SHP77 treated with DMSO at 0.1 percent for 48 hours (cell line): ENCODE measurements around the gene RAPGEF2.

Experiments
- DNase-seq: peaks from one replicate; lab custom pipeline; 2025; lab: John Stamatoyannopoulos, UW

RAPGEF2 gene

DNA sequence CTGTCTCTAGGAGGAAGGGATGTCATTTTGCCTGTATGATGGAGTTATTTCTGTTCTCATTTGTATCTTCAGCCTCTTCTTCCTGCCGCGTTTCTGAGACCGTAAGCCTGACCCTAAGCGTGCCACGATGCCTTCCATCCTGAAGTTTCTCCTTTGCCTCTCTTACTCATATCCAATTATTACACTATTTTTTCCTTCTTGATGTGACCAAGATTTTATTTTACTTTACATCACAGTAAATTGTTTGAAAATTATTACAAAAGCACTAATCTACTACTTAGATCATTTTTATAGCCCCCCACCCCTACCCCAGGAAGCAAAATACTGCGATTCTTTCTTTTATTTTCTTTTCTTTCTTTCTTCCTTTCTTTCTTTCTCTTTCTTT lies 95.0 kb downstream of the RAPGEF2 start:
- no peak for DNase-seq

DNA sequence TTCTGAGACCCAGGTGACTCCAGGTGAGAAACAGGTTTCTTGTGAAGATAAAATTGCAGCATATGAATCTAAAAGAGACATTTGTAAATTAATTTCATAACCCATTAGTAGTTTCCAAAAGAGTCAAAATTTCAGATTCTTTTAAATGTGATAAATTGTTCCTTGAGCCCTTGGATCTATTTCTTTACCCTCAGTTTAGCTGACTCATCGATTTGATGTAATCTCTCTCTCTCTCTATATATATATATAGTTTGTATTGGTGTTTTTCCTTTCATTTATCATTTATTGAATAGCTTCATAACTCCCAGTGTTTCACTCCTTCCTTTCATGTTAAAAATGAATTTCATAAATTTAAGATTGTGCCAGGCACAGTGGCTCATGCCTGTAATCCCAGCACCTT lies 96.9 kb downstream of the RAPGEF2 start:
- no peak for DNase-seq

DNA sequence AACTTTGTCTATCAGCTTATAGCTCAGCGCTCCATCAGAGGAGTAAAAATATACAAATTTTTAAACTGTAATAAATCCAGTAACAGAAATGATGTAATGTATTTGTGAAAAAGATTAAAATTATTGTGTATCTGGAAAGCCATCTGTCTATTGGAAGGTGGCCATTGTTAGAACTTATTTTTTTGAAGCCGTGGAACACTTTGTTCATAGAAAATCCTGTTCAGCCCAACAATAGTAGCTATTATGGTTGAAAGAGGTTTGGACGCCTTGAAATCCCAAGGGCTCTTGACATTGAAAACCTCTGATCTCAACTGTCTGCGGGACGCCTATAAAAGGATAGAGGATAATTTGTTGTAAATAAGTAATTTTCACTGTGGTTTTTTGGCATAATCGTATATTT lies 98.3 kb downstream of the RAPGEF2 start:
- DNase-seq = no peak

DNA sequence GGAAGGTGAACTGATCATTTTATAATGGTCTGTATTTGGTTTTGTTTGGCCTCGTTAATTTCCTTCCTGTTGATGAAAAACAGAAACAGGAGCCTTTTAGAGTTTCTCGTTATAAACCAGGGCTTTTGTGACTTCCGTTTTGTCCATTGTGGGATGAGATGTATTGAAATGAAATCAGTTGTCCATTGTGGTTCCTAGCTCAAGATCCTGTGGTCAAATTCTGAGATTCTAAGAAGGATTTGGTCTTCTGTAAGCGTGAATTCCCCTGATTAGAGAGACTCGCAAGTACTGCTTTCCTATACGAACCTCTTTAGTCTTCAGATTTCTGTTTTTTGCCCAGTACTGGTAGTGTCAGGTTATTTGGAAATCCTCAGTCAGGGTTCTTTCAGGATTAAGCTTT lies 101.7 kb downstream of the RAPGEF2 start:
- DNase-seq = no peak

DNA sequence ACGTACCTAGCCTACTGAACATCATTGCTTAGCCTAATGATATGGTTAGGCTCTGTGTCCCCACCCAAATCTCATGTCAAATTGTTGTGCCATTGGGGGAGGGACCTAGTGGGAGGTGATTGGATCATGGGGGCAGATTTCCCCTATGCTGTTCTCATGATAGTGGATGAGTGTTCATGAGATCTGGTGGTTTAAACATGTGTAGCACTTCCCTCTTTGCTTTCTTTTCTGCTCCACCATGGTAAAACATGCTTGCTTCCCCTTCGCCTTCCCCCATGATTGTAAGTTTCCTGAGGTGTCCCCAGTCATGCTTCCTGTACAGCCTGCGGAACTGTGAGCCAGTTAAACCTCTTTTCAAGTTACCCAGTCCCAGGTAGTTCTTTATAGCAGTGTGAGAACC lies 102.6 kb downstream of the RAPGEF2 start:
- no peak for DNase-seq

DNA sequence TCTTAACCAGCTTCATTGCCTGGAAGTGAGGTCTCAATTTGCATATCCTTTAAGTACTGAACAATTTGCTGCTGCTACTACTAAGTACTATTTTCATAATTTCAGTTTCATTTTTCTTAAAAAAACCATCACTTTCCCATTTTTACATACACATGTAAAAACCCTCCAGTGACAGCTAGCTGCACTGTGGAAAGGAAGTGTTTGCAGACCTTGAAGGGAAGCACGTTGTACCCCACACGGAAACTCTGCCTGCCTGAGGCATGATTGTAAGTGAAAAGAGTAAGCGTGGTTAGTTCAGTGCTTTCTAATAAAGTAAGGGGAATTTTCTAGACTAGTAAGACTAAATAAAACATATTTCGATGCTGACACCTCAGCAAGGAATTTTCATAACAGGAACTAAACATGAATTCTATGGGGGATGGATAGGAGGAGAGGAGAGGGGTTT lies 103.6 kb downstream of the RAPGEF2 start:
- DNase-seq = no peak

DNA sequence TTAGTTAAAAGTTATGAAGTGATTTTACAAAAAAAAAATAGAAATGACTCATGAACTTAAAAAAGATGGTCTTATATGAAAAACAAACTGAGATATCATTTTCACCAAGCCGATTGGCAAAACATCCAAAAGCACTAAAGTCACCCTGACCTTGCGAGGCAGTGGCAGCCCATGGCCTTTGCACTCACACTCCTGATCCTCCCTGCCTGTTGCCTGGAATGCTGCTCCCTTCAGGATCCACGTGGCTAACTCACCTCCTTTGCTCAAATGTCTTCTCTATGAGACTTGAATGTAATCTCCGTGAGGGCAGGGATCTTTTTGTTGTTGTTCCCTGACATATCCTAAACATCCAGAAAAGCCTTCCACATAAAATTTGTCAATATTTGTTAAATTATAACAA lies 106.4 kb downstream of the RAPGEF2 start:
- DNase-seq = no peak

DNA sequence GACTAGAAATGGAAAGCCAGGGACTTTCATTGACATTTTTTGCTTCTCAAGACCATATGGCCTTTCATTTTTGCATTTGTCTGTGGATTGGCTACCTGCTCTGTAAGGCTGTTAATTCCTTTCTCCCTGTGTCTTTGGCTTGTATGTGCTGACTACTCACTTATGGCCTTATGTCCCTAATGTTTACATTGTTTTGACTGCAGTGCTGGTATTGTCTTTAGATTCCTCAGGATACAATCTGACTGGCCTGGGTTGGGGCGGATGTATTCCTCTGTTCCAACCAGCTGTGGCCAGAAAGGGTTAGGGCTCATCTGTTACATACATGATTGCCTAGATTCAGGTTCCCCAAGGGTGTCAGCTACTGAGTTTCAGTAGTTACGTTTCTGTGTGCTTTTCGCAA lies 108.1 kb downstream of the RAPGEF2 start:
- no peak for DNase-seq

DNA sequence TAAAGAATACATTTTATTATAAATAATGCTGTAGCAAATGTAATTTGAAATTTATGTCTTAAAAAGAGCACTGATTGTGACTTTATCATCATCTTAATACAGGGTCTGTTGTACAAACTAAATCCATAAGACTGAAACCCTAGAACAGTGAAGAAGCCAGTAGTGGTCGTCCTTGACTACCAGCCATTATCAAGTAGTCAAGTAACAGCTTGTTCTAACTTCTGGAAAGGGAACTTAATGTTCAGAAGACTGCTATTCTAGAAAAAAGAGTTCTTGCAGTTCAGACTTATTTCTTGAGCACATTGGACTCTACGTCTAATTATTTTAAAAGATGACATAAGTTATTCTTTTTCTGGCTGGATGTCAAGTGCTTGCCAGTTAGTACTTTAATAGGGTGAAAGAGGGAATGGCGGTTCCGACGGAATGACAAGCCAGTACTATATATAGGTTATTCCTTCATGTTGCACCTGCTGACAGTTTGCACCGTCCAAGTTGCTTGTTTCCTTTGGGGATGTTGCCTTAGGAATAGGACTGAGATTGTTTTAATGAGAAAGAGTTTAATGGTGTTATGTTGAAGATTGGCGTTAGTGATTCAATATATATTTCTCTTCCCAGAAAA lies 109.9 kb downstream of the RAPGEF2 start:
- no peak for DNase-seq

DNA sequence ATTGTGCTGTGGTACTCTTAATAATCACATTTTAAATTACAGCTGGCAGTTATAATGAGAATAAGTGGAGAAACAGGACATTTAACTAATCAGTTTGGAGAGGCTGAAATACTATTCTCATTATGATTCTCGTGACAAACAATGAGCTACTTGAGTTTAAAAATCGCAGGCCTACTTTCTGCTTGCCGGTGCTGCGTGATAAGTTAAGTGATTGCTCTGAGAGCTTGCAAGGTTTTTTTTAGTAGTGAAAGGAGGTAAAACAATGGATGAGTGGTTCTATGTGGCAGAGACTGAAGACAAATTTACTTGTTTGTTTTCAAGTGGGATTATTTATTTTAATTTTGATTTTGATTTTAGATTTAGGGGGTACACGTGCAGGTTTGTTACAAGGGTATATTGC lies 114.0 kb downstream of the RAPGEF2 start:
- DNase-seq = no peak

DNA sequence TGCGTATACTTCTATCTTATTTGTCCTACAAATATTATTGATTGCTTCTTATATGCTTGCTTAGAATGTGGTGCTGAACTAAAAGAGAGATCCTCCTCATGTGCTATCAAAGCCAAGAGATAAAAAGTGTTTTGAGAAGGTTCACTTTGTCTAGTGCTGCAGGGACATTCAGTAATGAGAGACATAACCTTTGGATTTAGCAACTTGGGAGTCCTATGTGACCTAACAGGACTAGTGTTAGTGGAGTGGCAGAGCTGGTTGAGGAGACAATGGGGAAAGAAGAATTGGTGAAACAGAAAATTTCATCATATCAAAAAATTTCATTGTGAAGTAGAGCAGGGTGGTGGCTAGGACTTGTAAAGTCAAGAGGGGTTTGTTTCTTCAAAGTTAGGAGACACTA lies 117.0 kb downstream of the RAPGEF2 start:
- DNase-seq = no peak

DNA sequence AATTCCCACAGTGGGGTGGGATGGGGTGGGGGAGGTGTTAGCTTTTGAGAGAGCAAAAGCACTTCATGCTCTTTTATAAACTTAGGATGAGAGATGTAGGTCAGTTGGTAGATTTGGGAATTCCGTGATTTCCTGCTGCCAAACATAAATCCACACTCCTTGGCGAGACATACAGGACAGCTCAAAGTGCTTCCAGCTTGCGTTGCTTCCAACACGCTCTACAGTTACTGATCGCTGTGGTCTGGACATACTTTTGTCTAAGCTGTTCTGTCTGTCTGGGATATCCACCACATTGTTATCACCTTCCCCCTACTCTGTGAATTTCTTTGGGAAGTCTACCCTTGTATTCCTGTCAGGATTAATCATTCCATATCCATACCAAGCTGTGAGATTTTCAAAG lies 117.5 kb downstream of the RAPGEF2 start:
- DNase-seq = no peak

DNA sequence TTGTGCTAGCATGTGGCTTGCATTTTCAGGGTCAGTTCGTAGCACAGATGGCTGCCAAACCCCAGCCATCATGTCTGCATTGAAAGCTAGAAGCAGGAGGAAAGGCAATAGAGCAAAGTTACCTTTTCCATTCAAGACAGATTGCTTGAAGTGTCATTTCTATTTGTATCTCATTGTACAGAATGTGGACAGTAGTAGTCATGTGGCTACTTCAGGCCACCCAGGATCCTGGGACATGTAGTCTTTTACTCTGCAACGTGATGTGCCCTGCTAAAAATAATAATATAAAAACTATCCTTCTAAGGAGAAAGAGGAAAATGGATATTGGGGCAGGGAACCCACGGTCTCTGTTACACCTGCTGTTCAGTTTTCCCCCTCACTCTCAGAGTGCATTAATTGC lies 118.4 kb downstream of the RAPGEF2 start:
- DNase-seq = no peak

DNA sequence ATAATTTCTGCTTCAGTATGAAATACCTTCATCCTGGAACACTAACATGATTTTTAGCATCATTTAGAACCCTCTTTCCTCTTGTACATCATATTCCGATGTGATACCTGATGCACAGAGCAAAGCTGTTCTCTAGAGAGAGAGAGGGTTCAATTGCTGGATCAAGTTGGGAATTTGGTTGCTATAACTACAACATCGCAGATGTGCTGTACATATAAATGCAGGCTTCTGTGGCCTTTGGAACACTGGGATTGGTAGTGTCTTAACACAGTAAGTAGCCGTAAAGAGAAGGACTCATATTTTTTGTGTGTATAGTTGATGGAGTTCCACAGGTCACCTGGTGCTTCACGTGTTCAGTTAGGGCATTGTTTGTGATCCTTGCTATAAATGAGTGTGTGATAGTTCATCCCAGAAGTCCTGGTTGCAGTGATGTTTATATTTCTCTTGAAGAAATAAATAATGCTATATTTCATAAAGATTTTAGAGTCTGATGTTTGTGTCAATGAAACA lies 119.2 kb downstream of the RAPGEF2 start:
- no peak for DNase-seq

DNA sequence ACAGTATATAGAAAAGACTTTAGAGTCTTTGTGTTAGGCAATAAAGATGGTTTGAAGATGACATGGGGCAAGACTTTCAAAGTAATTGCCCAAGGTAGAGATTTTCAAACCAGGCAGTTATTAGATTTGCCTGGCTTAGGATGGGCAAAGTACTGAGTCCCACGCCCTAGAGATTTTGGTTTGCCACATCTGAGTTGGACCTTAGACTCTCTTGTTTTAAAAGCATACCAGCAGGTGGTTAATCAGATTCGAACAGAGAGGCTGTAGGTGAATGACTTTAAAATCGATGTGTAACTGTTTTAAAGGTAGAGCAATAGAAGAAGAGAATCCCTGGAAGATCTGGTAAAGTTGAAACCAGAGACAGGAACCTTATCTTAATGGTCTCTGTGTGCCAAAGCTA lies 121.5 kb downstream of the RAPGEF2 start:
- no peak for DNase-seq

DNA sequence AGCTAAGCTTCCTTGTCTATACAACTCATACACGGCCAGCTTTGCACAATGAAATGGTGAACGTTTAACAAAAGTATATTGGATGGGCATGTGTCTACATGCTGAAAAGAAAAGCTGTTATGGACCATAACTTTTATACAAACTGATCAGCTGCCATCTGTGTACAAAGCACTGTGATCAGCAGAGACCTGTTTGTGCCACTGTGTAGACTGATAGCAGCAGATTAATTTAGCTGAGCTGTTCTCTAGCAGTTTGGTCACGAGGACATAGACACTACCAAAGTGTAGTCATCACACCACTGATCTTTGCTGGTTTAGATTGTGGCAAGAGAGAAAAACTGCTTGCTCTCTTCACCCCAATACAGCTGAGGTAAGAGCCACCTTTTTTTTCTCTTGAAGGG lies 124.5 kb downstream of the RAPGEF2 start:
- DNase-seq = no peak

DNA sequence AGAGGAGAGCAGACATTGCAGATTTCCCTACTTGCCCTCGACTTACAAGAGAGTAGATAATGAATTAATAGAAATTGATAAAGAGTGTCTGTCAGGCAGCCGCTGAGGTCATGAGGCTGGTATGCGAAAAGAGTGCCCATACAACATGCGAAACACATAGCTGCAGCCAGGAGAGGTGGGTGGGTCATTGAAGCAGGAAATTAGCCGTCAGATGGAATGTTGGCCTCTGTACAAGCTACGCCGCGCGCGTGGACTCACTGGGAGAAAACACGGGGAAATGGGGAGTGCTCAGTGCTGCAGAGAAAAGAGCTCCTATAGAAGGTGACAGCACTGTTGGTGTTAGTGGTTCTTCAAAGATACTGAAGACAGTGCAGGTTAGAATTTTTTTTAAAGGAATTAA lies 125.1 kb downstream of the RAPGEF2 start:
- DNase-seq = no peak

DNA sequence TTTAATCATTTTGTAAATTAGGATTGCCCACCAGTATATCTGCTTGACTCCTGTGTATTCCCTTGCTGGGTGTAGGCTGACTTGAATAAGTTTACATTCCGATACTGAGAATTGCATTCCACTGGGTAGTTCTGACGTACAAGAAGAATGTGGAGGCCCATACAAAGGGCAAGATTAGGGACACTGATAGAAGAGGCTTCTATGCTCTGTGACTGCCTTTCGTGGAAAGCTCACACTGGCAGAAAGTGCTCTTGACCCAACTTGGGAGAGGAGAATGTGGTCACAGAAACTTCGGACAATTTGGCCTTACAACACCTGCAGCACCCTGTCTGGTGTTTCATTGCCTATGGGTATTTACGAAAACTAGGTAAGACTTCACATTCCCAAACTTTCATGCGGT lies 126.3 kb downstream of the RAPGEF2 start:
- no peak for DNase-seq

DNA sequence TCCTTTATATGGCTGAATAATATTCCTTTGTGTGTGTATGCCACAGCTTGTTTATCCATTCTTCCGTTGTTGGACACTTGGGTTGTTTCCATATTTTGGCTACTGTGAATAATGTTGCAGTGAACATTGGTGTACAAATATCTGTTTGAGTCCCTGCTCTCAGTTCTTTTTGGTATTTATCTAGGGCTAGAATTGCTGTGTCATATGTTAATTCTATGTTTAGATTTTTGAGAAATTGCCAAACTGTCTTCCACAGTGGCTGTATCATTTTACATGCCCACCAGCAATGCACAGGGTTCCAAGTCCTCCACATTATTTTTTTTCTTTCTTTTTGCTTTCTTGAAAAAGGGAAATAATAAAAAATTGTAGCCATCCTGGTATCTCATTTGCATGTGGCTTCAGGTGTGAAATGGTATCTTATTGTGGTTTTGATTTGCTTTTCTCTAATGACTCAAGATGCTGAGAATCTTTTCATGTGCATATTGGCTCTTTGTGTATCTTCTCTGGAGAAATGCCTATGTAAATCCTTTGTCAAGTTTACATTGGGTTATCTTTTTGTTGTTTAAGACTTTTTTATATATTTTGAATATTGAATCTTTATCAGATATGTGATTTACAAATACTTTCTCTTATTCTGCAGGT lies 129.7 kb downstream of the RAPGEF2 start:
- no peak for DNase-seq

DNA sequence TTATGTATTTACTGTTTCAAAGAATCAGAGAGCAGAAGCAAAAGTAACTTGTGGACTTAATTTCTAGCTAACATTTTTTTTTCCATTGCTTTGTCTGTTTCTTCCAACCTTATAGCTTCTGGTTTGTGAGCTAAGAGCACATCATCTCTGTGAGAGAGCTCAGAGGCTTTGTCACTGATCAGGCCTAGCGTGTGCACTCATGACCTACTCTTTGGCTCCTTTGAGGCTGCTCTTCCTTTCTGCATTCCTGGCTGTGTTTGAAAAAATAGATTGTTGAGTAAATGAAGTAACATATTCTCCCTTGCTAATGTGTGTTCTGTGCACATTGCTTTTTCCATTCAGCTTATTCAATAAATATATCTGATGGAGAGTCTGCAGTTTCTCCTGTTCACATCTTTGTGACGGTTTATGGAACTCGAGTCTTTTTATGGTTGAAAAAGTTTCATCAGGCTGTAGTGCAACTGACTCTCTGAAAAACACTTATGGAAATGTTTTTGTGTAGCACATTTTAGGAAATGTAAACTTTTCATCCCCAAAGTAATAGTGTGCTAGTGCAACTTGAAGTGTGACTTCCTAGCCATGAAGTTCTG lies 133.0 kb downstream of the RAPGEF2 start:
- DNase-seq = no peak

DNA sequence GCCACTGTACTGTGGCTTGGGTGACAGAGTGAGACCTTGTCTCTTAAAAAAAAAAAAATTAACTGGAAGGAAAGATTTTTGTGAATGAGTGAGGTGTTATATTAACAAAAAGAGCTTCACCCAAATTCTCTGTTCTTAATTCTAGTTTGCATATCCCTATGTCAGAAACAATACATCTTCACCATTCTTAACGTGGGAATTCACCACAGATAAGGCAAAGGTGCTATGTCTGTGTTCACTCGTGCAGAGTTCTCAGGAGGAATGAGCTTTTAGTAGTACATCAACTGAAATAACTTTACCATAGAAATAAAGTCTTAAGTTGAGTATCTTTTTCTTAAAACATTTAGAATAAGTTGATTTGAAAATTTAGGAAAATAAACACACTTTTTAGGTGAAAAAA lies 135.1 kb downstream of the RAPGEF2 start:
- DNase-seq = no peak

DNA sequence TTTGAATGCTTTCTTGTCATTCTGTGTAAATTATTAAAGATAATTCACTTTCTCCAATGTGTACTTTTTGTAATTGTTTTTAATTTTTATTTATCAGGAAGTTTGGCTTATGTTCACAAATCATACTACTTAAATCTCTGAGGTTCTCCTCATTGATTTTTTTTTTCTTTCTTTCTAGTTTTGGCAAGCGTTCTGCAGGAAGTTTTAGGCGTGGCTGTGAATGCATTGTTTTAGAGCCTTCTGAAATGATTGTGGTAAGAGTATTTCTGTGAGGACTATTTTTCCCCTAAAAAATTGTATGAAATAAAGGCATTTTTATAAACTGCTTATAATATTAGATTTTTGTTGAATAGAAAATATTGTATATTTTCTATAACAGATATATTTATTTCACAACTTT lies 135.8 kb downstream of the RAPGEF2 start:
- no peak for DNase-seq

DNA sequence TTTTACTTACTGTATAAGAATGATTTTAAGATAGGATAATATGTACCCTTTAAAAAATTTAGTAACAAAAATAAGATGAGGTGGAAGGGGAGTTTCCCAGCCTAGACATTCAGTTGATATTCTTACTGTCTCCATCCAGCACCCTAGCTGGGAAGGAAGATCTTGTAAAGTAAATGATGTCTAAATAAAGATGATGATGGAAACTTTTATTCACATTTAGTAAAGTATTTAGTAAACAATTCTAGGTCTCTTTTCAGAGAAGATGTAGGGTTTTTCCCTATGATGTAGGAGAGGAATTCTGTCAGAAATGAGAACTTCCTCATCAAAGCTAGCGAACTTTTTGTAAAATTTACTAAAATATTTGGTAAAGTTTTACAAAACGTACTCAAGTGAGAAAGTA lies 136.8 kb downstream of the RAPGEF2 start:
- no peak for DNase-seq

DNA sequence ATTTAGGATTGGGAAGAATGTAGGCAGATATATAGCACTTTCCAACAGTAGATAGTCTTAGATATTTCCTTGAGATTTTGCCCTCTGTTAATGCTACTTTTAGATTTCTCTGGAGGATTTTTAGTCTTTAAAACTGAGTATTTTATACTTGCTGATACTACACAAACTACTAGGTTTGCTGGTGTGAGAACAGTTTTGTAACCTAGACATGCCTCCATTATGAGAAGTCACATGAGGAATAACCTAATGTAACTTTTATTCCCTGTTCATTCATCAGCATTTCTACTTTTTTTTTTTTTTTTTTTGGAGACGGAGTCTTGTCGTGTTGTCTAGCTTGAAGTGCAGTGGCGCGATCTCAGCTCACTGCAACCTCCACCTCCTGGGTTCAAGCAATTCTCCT lies 137.2 kb downstream of the RAPGEF2 start:
- DNase-seq = no peak
